Stimulated activated naive CD8-positive, alpha-beta T cell treated with anti-CD3 and anti-CD28 coated beads, Interleukin-15, Interleukin-2, amounts not matched to agents 100 ng/mL and 50 ng/mL, for 24 hours (primary cell): ENCODE measurements around the gene AQP12A.

ENCODE experiments used
- H3K27ac Mint-ChIP-seq: one replicate; pipeline ENCODE4 v1.8.0; 2021; ENCODE audit warnings: mild to moderate bottlenecking, mixed read lengths
- H3K27me3 Mint-ChIP-seq: one replicate; pipeline ENCODE4 v1.8.0; 2021; ENCODE audit warnings: mixed read lengths
- H3K36me3 Mint-ChIP-seq: one replicate; pipeline ENCODE4 v1.8.0; 2021; ENCODE audit warnings: low read depth, mixed read lengths
- H3K4me1 Mint-ChIP-seq: one replicate; pipeline ENCODE4 v1.8.0; 2021; ENCODE audit warnings: low read depth, mixed read lengths
- H3K4me3 Mint-ChIP-seq: one replicate; pipeline ENCODE4 v1.8.0; 2021; ENCODE audit warnings: mild to moderate bottlenecking, mixed read lengths
- H3K9me3 Mint-ChIP-seq: one replicate; pipeline ENCODE4 v1.8.0; 2021; ENCODE audit warnings: mixed read lengths

The AQP12A gene

DNA sequence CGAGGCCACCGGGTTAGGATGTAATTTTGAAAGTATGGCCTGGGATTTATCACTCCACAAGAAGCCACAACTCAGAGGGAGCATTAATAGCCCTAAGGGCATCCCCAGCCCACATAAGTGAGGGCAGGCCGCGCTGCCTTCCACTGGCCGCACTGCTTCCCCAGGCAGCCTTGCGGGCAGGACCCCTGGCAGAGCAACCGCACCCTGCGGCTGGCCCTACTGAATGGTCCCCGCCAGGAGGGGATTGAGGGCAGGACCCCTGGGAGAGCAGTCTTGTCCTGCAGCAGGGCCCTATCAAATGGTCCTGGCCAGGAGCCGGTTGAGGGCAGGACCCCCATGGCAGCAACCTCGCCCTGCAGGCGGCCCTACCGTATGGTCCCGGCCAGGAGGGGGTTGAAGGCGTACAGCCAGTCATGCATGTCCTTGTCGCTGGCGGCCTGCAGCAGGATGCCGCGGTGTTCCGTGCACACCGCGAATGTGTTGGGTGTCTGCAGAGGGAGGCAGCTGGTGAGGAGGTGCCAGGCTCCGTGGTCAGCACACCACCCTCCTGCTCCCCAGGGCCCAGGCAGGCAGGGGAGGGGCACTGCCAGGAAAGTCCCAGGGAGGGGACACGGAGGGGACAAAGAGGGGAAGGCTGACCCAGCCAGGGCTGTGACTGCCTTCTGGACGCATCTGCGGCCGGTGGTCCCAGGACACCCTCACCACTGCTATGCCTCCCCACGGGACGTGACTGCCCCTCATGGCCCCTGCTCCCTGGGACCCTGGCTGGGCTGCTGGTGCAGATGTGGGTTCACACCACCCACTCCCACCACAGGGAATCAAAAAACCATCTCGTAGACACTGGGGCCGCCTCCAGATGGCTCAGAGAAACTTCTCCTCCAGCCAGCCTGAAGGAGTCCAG, 26.3 kb downstream of the AQP12A start:
- Mint-ChIP-seq H3K27ac (no peak overlapping the region), H3K9me3 (no peaks in the 10 kb centered on the region), H3K4me3 (no peak overlapping the region), H3K36me3 (no peaks in the 10 kb centered on the region), H3K27me3 (no peaks in the 10 kb centered on the region), H3K4me1 (no peaks in the 10 kb centered on the region)

GRCh38 chr2:240718896-240719490, 27.3 kb downstream of the AQP12A start:
- H3K9me3 Mint-ChIP-seq, result no peaks in the 10 kb centered on the region
- H3K36me3 Mint-ChIP-seq, result no peaks in the 10 kb centered on the region
- no peak overlapping the region for H3K4me3 Mint-ChIP-seq
- no peak overlapping the region for H3K27ac Mint-ChIP-seq
- H3K27me3 Mint-ChIP-seq, result no peaks in the 10 kb centered on the region
- no peaks in the 10 kb centered on the region for H3K4me1 Mint-ChIP-seq

GRCh38 chr2:240719676-240720545, 28.2 kb downstream of the AQP12A start:
- no peaks in the 10 kb centered on the region for H3K4me1 Mint-ChIP-seq
- H3K4me3 Mint-ChIP-seq, result no peak overlapping the region
- no peaks in the 10 kb centered on the region for H3K27me3 Mint-ChIP-seq
- H3K36me3 Mint-ChIP-seq, result no peaks in the 10 kb centered on the region
- H3K27ac Mint-ChIP-seq, result no peak overlapping the region
- no peaks in the 10 kb centered on the region for H3K9me3 Mint-ChIP-seq

DNA sequence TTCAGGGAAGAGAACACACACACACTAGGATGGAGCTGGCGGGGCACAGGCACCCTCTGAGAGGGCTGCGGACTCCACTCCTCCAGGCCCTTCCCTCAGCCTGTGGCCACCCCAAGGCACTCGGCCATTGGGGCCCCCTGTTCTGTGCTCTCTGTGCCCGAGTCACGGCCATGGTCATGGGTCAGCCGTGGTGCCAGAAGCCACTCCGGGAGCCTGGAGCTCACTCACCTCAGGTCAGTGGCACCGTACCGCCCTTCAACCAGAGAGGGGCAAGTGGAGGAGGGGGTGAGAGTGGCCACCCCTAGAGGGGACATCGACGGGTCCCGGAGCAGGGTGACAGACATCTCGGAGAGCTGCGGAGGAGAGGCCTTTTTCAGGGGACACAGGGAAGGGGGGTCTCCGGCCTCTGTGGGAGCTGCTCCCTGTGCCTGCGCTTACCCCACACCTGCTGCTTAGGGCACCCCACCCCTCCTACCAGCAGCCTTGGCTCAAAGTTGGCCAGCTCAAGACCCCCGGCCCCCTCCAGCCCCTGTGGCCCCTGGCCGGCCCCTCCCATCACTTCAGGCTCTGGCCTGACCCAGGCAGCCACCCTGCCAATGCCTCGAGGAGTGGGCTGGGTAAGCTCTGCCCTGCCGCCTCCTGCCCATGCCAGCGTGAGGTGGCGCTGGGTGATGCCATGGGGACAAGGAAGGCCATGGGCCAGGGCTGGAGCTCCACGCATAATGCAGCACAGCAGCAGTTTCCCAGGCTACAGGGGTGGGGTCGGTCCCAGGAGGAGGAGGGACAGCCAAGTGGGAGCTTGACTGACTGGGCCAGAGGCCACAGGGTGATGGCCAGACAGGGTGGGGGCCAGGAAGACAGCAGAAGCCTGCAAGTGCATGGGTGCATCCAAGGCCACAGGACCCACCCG, 29.3 kb downstream of the AQP12A start:
- H3K4me3 Mint-ChIP-seq, result no peak overlapping the region
- no peaks in the 10 kb centered on the region for H3K27me3 Mint-ChIP-seq
- no peaks in the 10 kb centered on the region for H3K4me1 Mint-ChIP-seq
- H3K27ac Mint-ChIP-seq, result no peak overlapping the region
- H3K36me3 Mint-ChIP-seq, result no peaks in the 10 kb centered on the region
- H3K9me3 Mint-ChIP-seq, result no peaks in the 10 kb centered on the region

DNA sequence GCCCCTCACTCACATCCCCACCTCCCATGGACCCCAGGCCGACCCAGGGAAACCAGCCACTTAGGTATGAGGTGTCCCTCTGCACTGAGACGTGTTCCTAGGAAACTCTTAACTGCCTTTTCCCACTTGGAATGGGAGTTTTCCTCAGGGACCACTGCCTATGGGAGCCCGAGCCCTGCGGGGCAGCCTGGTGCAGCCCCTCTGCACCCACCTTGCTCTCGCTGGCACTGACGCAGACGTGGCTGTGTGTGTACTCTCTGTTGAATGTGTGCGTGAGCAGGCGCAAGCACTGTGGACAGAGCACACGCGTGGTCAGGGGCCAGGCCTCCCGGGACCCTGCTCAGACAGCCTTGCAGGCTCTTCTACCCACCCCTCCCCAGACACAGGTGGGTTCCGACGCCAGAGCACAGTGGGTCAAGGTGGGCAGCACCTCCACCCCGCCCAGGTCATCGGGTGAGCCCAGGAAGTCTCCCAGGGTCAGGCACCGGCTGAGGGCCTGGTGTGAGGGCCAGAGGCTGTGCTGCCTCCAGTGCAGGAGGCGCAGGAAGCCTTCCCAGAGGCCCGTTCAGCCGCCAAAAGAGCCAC, 30.0 kb downstream of the AQP12A start:
- no peak overlapping the region for H3K27ac Mint-ChIP-seq
- H3K4me1 Mint-ChIP-seq, result no peaks in the 10 kb centered on the region
- no peak overlapping the region for H3K4me3 Mint-ChIP-seq
- H3K27me3 Mint-ChIP-seq, result no peaks in the 10 kb centered on the region
- no peaks in the 10 kb centered on the region for H3K36me3 Mint-ChIP-seq
- H3K9me3 Mint-ChIP-seq, result no peaks in the 10 kb centered on the region

GRCh38 chr2:240722376-240722775, 30.7 kb downstream of the AQP12A start:
- H3K27ac Mint-ChIP-seq, result no peak overlapping the region
- no peaks in the 10 kb centered on the region for H3K4me1 Mint-ChIP-seq
- no peaks in the 10 kb centered on the region for H3K36me3 Mint-ChIP-seq
- H3K4me3 Mint-ChIP-seq, result no peak overlapping the region
- no peaks in the 10 kb centered on the region for H3K27me3 Mint-ChIP-seq
- H3K9me3 Mint-ChIP-seq, result no peaks in the 10 kb centered on the region

DNA sequence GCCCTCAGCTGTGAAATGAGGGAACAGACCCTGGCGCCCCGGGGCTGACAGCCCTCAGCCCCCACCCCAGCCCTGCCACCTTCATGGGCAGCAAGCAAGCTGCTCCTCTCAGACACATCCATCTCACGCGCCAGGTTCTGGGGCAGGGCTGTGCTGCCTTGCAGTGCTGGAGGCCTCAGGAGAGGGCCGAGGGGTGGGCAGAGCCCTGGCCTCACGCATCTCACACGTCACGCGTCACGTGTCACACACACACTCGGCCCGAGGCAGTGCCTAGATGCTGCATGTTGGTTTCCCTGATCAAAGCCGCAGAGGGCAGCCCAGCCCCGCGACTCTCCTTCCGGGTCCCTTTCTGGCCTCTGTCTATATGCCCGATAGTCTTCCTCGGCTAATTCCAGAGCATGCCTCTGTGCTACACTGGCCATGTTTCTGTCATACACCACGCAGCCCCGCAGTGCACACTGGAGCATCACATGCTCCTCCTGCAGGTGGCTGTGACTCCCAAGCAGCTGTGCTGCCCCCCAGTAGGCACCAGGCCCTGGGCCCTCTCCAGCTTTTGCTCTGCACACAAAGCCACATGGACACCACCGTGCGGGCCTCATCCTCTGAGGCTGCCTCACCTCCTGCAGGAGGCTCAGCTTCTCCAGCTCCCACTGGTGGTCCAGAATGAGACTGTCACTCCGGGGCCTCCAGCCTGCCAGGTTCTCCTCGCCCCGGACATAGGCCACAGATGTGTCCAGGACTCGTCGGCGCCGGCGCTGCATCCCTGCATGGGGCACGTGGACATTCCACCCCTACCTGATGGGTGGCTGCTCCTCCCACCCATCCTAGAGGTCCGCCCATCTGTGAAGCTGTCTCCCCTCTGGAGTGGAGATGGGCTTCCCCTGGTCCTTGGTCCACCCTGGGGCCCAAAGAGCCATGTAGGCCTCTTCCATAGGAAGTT, 31.4 kb downstream of the AQP12A start:
- H3K9me3 Mint-ChIP-seq, result no peaks in the 10 kb centered on the region
- no peak overlapping the region for H3K4me3 Mint-ChIP-seq
- H3K4me1 Mint-ChIP-seq, result no peaks in the 10 kb centered on the region
- no peak overlapping the region for H3K27ac Mint-ChIP-seq
- no peaks in the 10 kb centered on the region for H3K36me3 Mint-ChIP-seq
- H3K27me3 Mint-ChIP-seq, result no peaks in the 10 kb centered on the region

DNA sequence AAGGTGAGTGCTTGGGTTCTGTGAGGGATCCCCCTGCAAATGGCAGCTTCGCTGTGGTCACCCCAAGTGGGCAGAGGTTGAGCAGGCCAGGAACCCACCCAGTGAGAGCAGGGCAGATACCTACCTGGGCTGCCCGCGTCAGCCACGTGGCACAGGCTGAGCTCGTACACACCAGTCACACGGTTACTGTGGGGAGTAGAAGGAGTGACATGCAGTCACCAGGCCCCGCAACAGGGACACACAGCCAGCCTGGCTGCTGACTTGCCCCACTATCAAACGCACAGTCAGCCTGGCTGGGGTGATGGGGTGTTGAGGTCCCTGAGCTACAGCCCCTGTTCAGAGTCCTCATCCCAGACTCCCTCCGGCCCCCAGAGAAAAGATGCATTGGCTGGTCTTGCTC, 32.2 kb downstream of the AQP12A start:
- no peak overlapping the region for H3K27ac Mint-ChIP-seq
- no peak overlapping the region for H3K4me3 Mint-ChIP-seq
- no peaks in the 10 kb centered on the region for H3K4me1 Mint-ChIP-seq
- H3K36me3 Mint-ChIP-seq, result no peaks in the 10 kb centered on the region
- H3K9me3 Mint-ChIP-seq, result no peaks in the 10 kb centered on the region
- H3K27me3 Mint-ChIP-seq, result no peaks in the 10 kb centered on the region

- Mint-ChIP-seq H3K27me3 (no peaks in the 10 kb centered on the region), H3K9me3 (no peaks in the 10 kb centered on the region), H3K4me3 (no peak overlapping the region), H3K36me3 (no peaks in the 10 kb centered on the region), H3K27ac (no peak overlapping the region), H3K4me1 (no peaks in the 10 kb centered on the region)
Observed at GRCh38 chr2:240724431-240724830, 32.8 kb downstream of the AQP12A start.

GRCh38 chr2:240725266-240725665, 33.6 kb downstream of the AQP12A start:
- Mint-ChIP-seq H3K27ac (no peak overlapping the region), H3K27me3 (no peaks in the 10 kb centered on the region), H3K4me3 (no peak overlapping the region), H3K9me3 (no peaks in the 10 kb centered on the region), H3K4me1 (no peaks in the 10 kb centered on the region), H3K36me3 (no peaks in the 10 kb centered on the region)

DNA sequence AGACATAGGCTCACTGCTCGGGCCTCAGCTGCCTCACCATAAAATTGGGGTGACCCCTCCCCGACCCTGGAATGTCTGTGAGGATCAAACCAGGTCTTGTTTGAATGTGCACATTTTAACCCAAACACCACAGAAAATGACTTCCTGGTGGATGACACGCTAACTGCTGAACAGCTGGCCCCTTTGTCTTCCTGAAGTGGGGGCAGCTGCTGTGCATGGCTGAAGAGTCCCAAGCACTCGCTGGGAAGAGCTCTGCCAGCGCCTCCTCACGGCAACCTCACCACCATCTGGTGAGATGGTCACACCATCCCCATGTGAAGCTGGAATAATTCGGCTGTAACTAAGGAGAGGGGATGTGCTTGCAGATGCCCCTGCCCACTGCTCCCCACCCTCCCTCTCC, 34.0 kb downstream of the AQP12A start:
- Mint-ChIP-seq H3K4me3 (no peak overlapping the region), H3K9me3 (no peaks in the 10 kb centered on the region), H3K36me3 (no peaks in the 10 kb centered on the region), H3K27ac (no peak overlapping the region), H3K27me3 (no peaks in the 10 kb centered on the region), H3K4me1 (no peaks in the 10 kb centered on the region)

DNA sequence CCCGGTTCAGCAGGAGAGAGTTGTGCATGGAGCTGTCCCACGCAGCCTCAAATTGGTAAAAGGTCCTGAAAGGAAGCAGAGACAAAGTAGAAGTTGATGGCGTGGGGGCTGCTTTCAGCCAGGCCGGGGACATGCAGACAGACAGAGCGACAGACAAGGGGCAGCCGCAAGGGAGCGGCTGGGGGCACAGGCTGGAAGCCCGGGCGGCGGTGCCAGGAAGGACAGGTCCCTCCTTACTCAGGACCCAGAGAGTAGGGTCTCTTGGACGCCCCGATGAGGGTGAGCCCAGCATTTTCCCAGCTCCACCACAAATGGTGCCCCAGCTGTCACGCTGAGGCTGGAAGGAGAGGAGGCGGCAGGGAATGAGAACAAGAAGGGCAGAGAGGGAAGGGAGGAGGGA, 35.2 kb downstream of the AQP12A start:
- Mint-ChIP-seq H3K9me3 (no peaks in the 10 kb centered on the region), H3K36me3 (no peaks in the 10 kb centered on the region), H3K4me1 (no peaks in the 10 kb centered on the region), H3K4me3 (no peak overlapping the region), H3K27ac (no peak overlapping the region), H3K27me3 (no peaks in the 10 kb centered on the region)

DNA sequence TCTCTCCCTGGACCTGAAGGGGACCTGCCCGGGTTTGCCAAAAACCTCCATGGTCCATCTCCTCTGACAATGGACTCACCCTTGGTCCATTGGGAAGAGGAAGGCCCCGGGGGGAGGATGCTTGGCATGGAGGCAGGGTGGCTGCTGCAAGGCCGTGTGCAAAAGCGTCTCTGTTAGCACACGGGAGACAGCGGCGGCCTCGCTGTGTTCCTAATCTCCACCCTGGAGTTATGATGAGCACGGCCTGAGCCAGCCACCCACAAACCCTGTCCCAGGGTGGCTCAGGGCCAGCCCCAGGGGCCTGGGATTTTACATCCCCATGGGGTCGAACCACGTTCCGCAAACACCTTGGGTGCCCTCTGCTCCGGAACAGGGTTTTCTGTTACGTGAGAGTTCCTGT, 35.8 kb downstream of the AQP12A start:
- no peaks in the 10 kb centered on the region for H3K9me3 Mint-ChIP-seq
- no peaks in the 10 kb centered on the region for H3K27me3 Mint-ChIP-seq
- no peaks in the 10 kb centered on the region for H3K36me3 Mint-ChIP-seq
- H3K4me3 Mint-ChIP-seq, result no peak overlapping the region
- no peak overlapping the region for H3K27ac Mint-ChIP-seq
- no peaks in the 10 kb centered on the region for H3K4me1 Mint-ChIP-seq
